Body of pancreas (tissue), 4 donors: Measurements from ENCODE around the gene ELOVL6. TPM values are rescaled to one million over a fixed set of nuclear protein-coding genes. Genes with fewer than 3 reads are reported as not detected.

ENCODE experiments used
- ATAC-seq: fragments of 150-250 bp; one replicate; pipeline ENCODE4 v1.9.1; 2016
- DNase-seq, 4 donors: peaks; one replicate each; pipeline ENCODE4 v3.0.0-alpha.2; 2019
- H3K27ac ChIP-seq, 4 donors: fragments of 200-600 bp; sonication (generic); 1 replicate in 3 of 4; 2 replicates in 1 of 4; pipeline versions ENCODE4 v1.5.1 to v1.6.1; 2016 to 2019; ENCODE audit warnings: mild to moderate bottlenecking in 1 of 4, mixed read lengths in 1 of 4, moderate library complexity in 1 of 4
- H3K27me3 ChIP-seq, 2 donors: fragments of 200-600 bp; sonication (generic); one replicate each; pipeline ENCODE4 v1.6.0; 2016; ENCODE audit warnings: mild to moderate bottlenecking in 1 of 2
- H3K36me3 ChIP-seq, 2 donors: fragments of 200-600 bp; sonication (generic); replicated peaks in 1 of 2; 2 replicates each; pipeline ENCODE4 v1.5.1; 2016; ENCODE audit warnings: low read depth in 2 of 2; ENCODE audit not compliant: insufficient read depth in 1 of 2
- H3K4me1 ChIP-seq: fragments of 200-600 bp; sonication (generic); one replicate; pipeline ENCODE4 v1.6.0; 2016
- H3K4me3 ChIP-seq, 2 donors: fragments of 200-600 bp; sonication (generic); 1 replicate in 1 of 2; 2 replicates in 1 of 2; pipeline ENCODE4 v1.5.1; 2016 to 2019
- H3K9me3 ChIP-seq, 3 donors: fragments of 200-600 bp; sonication (generic); 1 replicate in 2 of 3; 2 replicates in 1 of 3; pipeline ENCODE4 v1.5.1; 2016
- CTCF ChIP-seq, 7 experiments: fragments of 450-650 bp in 4 of 7; fragments of 200-600 bp in 3 of 7; sonication (generic) in 3 of 7; IDR thresholded peaks; one replicate each; pipeline ENCODE4 v1.5.1; 2016 to 2019; ENCODE audit warnings: antibody characterized with exemption in 7 of 7
- POLR2A ChIP-seq, 3 donors: fragments of 450-650 bp; IDR thresholded peaks; one replicate each; pipeline ENCODE4 v1.6.1; 2016; ENCODE audit warnings: antibody characterized with exemption in 3 of 3, mild to moderate bottlenecking in 2 of 3
- WGBS, 2 donors: methylation state at CpG; one replicate each; pipeline ENCODE4 v1.1.5; 2017; 5-methylcytosine and 5-hydroxymethylcytosine counted together
- intact Hi-C: fragments of 100-400 bp; cut with DNase I; formaldehyde crosslinking; loops from one replicate; pipeline ENCODE4 v1.15.1; 2023
- total RNA-seq, 2 donors: library from RNA; depleted of rRNA; stranded (reverse); fragments of >200 nt; gene quantifications; one replicate each; pipeline ENCODE4 v1.1.0, GENCODE V29; 2016

Gene ELOVL6
- total RNA-seq, 2 donors from 2014 or later, result 0.78 to 0.99 TPM

GRCh38 chr4:110198049-110198434, 373 bp downstream of the ELOVL6 start:
- H3K4me1 ChIP-seq, result peaks cover 22% of the 10 kb centered on the region
- H3K27ac ChIP-seq, result peak overlapping the region in 3 of 4 donors; percentile 90 to 92 (median 90)
- peak in 1 of 4 donors; percentile 10 for DNase-seq
- H3K9me3 ChIP-seq, result no peaks in the 10 kb centered on the region
- peak overlapping the region; percentile 33 to 86 for H3K4me3 ChIP-seq
- intact Hi-C loops, result no loop called here
- no peak for ATAC-seq
- TF ChIP-seq CTCF (IDR thresholded peaks at IDR 0.05) (no peak), POLR2A (IDR thresholded peaks at IDR 0.05) (no peak)
- no peaks in the 10 kb centered on the region for H3K36me3 ChIP-seq
- WGBS, 2 donors, result 0% methylated on average over 18 to 24 of the region's 24 CpGs
- no peaks in the 10 kb centered on the region for H3K27me3 ChIP-seq

GRCh38 chr4:110197529-110198042, 829 bp downstream of the ELOVL6 start:
- intact Hi-C loops, result no loop called here
- H3K4me1 ChIP-seq, result peaks cover 22% of the 10 kb centered on the region
- WGBS, 2 donors, result 0 to 1% methylated on average over 26 of the region's 26 CpGs

GRCh38 chr4:110196871-110197528, 1.4 kb downstream of the ELOVL6 start:
- no peaks in the 10 kb centered on the region for H3K9me3 ChIP-seq
- peak in 3 of 4 donors; percentile 34 to 63 (median 43) for DNase-seq
- H3K27me3 ChIP-seq, result no peaks in the 10 kb centered on the region
- H3K27ac ChIP-seq, result peak overlapping the region; percentile 70 to 92 (median 90)
- H3K36me3 ChIP-seq, result no peaks in the 10 kb centered on the region
- peaks cover 22% of the 10 kb centered on the region for H3K4me1 ChIP-seq
- H3K4me3 ChIP-seq, result peak overlapping the region; percentile 33 to 86
- ATAC-seq, result peak; percentile 57
- TF ChIP-seq POLR2A (IDR thresholded peaks at IDR 0.05) (peak; percentile 32 to 49 (median 48)), CTCF (IDR thresholded peaks at IDR 0.05) (peak in 1 of 7 experiments; percentile 14)
- 0 to 1% methylated on average over 7 to 47 of the region's 47 CpGs for WGBS, 2 donors
- intact Hi-C loops, result no loop called here

More at GRCh38 chr4:110197529-110198042, 829 bp downstream of the ELOVL6 start:
- no peaks in the 10 kb centered on the region for H3K9me3 ChIP-seq
- TF ChIP-seq POLR2A (IDR thresholded peaks at IDR 0.05) (no peak), CTCF (IDR thresholded peaks at IDR 0.05) (no peak)
- peak; percentile 17 to 37 (median 20) for DNase-seq
- no peak for ATAC-seq
- peak overlapping the region in 3 of 4 donors; percentile 90 to 92 (median 90) for H3K27ac ChIP-seq
- no peaks in the 10 kb centered on the region for H3K36me3 ChIP-seq
- peak overlapping the region; percentile 33 to 86 for H3K4me3 ChIP-seq
- H3K27me3 ChIP-seq, result no peaks in the 10 kb centered on the region

GRCh38 chr4:110196206-110196870, 2.1 kb downstream of the ELOVL6 start:
- DNase-seq, result peak; percentile 40 to 65 (median 48)
- Histone ChIP-seq H3K27ac (peak overlapping the region; percentile 70 to 92 (median 90)), H3K36me3 (no peaks in the 10 kb centered on the region), H3K4me1 (peaks cover 27% of the 10 kb centered on the region), H3K9me3 (no peaks in the 10 kb centered on the region), H3K4me3 (peak overlapping the region; percentile 33 to 86), H3K27me3 (no peaks in the 10 kb centered on the region)
- WGBS, 2 donors, result 1% methylated on average over 15 to 58 of the region's 58 CpGs
- TF ChIP-seq CTCF (IDR thresholded peaks at IDR 0.05) (no peak), POLR2A (IDR thresholded peaks at IDR 0.05) (peak; percentile 55 to 63 (median 61))
- ATAC-seq, result peak; percentile 61
- intact Hi-C loops, result no loop called here
